Subcutaneous abdominal adipose tissue (tissue), 5 donors: ENCODE measurements around the gene RETREG2.

Source experiments
- H3K27ac ChIP-seq: one replicate; pipeline ENCODE4 v1.7.0; 2013; ENCODE audit warnings: low read depth, mild to moderate bottlenecking, inconsistent platforms, low read length, moderate library complexity
- H3K27me3 ChIP-seq, 5 donors: one replicate each; pipeline ENCODE4 v1.7.0; 2013; ENCODE audit warnings: low read length in 5 of 5, inconsistent platforms in 1 of 5; ENCODE audit not compliant: control insufficient read depth in 5 of 5, insufficient read depth in 4 of 5
- H3K36me3 ChIP-seq, 5 donors: one replicate each; pipeline ENCODE4 v1.7.0; 2013; ENCODE audit warnings: low read length in 5 of 5; ENCODE audit not compliant: control insufficient read depth in 5 of 5, insufficient read depth in 5 of 5
- H3K4me1 ChIP-seq, 5 donors: one replicate each; pipeline ENCODE4 v1.7.0; 2013; ENCODE audit warnings: low read length in 5 of 5, mild to moderate bottlenecking in 3 of 5, moderate library complexity in 1 of 5; ENCODE audit not compliant: control insufficient read depth in 5 of 5, insufficient read depth in 5 of 5
- H3K4me3 ChIP-seq, 5 donors: one replicate each; pipeline ENCODE4 v1.7.0; 2013; ENCODE audit warnings: low read length in 5 of 5, low read depth in 1 of 5
- H3K9ac ChIP-seq, 5 donors: one replicate each; pipeline ENCODE4 v1.7.0; 2013; ENCODE audit warnings: low read length in 5 of 5, mild to moderate bottlenecking in 4 of 5, moderate library complexity in 3 of 5
- H3K9me3 ChIP-seq, 5 donors: one replicate each; pipeline ENCODE4 v1.7.0; 2013; ENCODE audit warnings: low read length in 5 of 5; ENCODE audit not compliant: control insufficient read depth in 5 of 5
- donor health status: healthy.
- donor health status: healthy.
- donor health status: healthy.
- donor health status: healthy.
- donor health status: healthy.

Gene RETREG2

DNA sequence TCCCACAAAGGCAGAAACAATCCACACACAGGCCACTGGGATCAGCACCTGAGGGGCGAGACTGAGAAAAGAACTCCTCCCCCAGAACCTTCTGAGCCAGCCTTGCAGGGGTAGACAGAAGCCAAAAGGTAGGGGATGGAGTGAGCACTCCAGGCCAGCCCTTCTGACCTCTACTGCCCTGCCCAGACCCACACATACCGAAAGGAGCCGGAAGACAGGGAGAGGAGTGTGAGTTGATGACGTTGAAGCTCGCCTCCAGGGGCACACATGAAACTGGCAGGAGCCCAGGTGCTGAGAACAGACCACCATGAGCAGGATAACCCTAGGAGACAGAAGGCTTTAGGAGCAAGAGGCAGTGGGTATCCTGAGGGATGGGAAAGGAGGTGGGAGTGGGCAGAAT is 10.1 kb upstream of the RETREG2 start:
- Histone ChIP-seq H3K36me3 (peaks cover 0 to 17% (median 11%) of the 10 kb centered on the region in 5 donors), H3K27ac (no peak overlapping the region), H3K9ac (no peak overlapping the region), H3K9me3 (no peaks in the 10 kb centered on the region), H3K4me1 (peaks cover 3 to 10% (median 6%) of the 10 kb centered on the region in 5 donors), H3K4me3 (no peak overlapping the region), H3K27me3 (no peaks in the 10 kb centered on the region)

DNA sequence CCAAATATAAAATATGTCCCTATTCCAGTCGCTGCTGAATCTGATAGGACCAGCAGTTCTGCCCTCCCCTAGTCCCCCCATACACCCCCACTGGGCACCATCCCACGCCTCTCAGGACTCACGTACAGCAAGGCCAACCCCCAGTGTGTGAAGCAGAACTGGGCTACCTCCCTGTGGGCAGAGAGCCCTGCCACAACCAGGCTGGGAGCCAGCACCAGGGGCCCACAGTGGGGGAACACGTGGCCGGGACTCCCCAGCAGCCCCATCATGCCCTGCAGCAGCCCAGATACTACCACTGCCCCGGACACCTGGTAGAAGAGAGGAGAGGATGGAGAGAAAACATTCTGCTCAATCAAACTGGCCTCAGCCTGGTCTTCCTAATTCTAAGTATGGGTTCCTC is 9.5 kb upstream of the RETREG2 start:
- Histone ChIP-seq H3K9me3 (no peaks in the 10 kb centered on the region), H3K27me3 (no peaks in the 10 kb centered on the region), H3K27ac (no peak overlapping the region), H3K36me3 (peaks cover 0 to 22% (median 16%) of the 10 kb centered on the region in 5 donors), H3K4me1 (peaks cover 3 to 10% (median 6%) of the 10 kb centered on the region in 5 donors), H3K4me3 (no peak overlapping the region), H3K9ac (no peak overlapping the region)

DNA sequence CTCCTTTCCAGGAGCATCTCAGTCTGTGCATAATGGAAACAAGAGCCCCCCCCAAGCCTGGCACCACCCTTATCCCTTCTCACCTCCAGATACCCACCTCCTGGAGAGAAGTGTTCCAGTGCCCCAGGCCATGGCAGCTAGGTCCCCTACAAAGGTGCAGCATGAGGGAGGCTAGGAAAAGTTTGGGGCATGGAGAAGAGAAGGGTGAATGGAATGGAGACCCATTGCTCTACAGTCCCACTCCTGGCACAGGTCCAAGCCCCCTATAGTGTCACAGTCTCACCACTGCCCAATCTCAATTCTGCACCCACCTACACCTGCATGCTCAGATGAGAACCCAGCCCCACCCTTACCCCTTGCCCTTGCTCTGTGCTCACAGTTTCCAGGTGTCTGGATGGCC is 9.1 kb upstream of the RETREG2 start:
- Histone ChIP-seq H3K9ac (peak overlapping the region in 1 of 5 donors; percentile 1), H3K27ac (no peak overlapping the region), H3K4me3 (no peak overlapping the region)

GRCh38 chr2:219169930-219170654 is 8.0 kb upstream of the RETREG2 start, which contains the start of gene SLC23A3:
Gene SLC23A3, minus strand, starts transcription at chr2:219170029. Its CDS starts 45 bp downstream, at chr2:219169984.
- Histone ChIP-seq H3K4me1 (peaks cover 3 to 17% (median 9%) of the 10 kb centered on the region in 5 donors), H3K27me3 (no peaks in the 10 kb centered on the region), H3K27ac (peak within 1 kb of the TSS; percentile 71), H3K9ac (peak within 1 kb of the TSS in 1 of 5 donors; percentile 1), H3K4me3 (no peak within 1 kb of the TSS), H3K9me3 (no peaks in the 10 kb centered on the region), H3K36me3 (peaks cover 0 to 38% (median 32%) of the 10 kb centered on the region in 5 donors)

More for the DNA sequence above, 9.1 kb upstream of the RETREG2 start:
- H3K4me1 ChIP-seq: peaks cover 3 to 10% (median 6%) of the 10 kb centered on the region in 5 donors
- H3K9me3 ChIP-seq: no peaks in the 10 kb centered on the region
- peaks cover 0 to 26% (median 20%) of the 10 kb centered on the region in 5 donors for H3K36me3 ChIP-seq
- H3K27me3 ChIP-seq: no peaks in the 10 kb centered on the region

- Histone ChIP-seq H3K9ac (peak overlapping the region in 4 of 5 donors; percentile 3 to 48 (median 30)), H3K27me3 (no peaks in the 10 kb centered on the region), H3K9me3 (no peaks in the 10 kb centered on the region), H3K4me1 (peaks cover 3 to 27% (median 18%) of the 10 kb centered on the region in 5 donors), H3K27ac (peak overlapping the region; percentile 71), H3K36me3 (peaks cover 0 to 38% (median 32%) of the 10 kb centered on the region in 5 donors), H3K4me3 (no peak overlapping the region)
Observed at GRCh38 chr2:219171231-219171651, 6.8 kb upstream of the RETREG2 start.

DNA sequence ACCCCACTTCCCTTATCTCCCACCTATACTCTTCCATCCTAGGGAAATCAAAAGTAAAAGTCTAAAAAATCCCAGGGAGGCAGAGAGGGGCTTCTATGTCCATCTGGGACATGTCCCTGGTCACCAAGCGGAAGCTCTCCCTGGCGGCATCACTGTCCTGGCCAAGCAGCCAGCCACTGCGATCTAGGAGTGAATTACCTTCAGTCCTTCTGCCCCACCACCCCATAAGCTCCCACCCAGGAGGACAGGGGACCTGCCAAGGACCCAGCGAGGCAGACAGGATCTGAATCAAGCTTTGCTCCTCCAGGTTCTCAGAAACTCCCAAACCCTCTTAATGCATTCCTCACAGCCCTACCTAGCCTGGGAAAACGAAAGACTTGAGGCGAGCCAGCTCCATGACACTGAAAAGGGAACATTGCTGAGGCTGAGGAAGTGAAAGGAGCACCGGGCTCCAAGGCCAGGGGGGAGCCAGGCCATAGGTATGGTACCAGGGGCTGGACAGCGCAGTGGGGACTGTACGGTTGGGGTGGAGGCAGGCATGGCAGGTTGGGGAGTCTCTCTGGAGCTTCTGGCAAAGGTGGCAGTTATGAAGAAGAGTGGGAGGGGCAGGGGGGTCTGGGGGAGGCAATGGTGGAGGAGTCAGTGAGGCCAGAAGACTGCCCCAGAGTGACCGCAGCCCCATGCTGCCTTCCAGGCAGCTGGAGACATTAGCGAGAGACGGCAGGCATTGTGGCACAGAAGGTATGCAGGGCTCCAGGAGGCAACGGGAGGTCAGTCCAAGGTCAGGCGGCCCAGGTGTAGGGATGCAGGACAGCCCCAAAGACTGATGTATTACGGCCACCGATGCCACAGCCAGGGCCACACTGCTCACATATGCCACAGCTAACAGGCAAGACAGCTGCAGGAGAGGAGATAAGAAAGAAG is 5.6 kb upstream of the RETREG2 start:
- H3K27me3 ChIP-seq: no peaks in the 10 kb centered on the region
- no peak overlapping the region for H3K9ac ChIP-seq
- peaks cover 0 to 38% (median 32%) of the 10 kb centered on the region in 5 donors for H3K36me3 ChIP-seq
- no peaks in the 10 kb centered on the region for H3K9me3 ChIP-seq
- no peak overlapping the region for H3K4me3 ChIP-seq
- H3K27ac ChIP-seq: peak overlapping the region; percentile 71
- peaks cover 4 to 39% (median 21%) of the 10 kb centered on the region in 5 donors for H3K4me1 ChIP-seq

DNA sequence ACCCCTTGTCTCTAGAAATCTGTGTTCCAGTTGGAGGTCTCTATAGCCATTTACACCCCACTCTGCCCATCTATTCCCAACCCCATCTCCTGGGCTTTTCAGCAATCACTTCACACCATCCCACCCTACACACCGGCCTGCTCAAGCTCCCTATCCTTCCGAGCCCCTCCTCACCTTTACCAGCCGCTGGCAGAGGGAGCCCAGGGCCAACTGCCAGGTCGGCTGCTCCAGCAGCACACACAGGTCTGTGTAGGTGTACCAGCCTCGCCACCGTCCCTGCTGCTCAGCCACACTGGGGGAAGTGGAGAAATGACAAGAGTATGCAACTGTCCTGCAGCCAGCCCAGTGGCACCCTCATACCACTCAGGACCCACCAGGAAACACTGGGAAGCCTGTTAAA is 4.9 kb upstream of the RETREG2 start:
- no peaks in the 10 kb centered on the region for H3K27me3 ChIP-seq
- peaks cover 0 to 38% (median 32%) of the 10 kb centered on the region in 5 donors for H3K36me3 ChIP-seq
- no peak overlapping the region for H3K27ac ChIP-seq
- no peak overlapping the region for H3K4me3 ChIP-seq
- H3K9me3 ChIP-seq: no peaks in the 10 kb centered on the region
- H3K9ac ChIP-seq: no peak overlapping the region
- H3K4me1 ChIP-seq: peaks cover 5 to 43% (median 22%) of the 10 kb centered on the region in 5 donors

- H3K9me3 ChIP-seq: no peaks in the 10 kb centered on the region
- peaks cover 5 to 50% (median 28%) of the 10 kb centered on the region in 5 donors for H3K4me1 ChIP-seq
- H3K27ac ChIP-seq: no peak overlapping the region
- peaks cover 0 to 38% (median 32%) of the 10 kb centered on the region in 5 donors for H3K36me3 ChIP-seq
- no peak overlapping the region for H3K4me3 ChIP-seq
- H3K9ac ChIP-seq: peak overlapping the region in 1 of 5 donors; percentile 18
- no peaks in the 10 kb centered on the region for H3K27me3 ChIP-seq
Observed at GRCh38 chr2:219174146-219174545, 3.9 kb upstream of the RETREG2 start.

DNA sequence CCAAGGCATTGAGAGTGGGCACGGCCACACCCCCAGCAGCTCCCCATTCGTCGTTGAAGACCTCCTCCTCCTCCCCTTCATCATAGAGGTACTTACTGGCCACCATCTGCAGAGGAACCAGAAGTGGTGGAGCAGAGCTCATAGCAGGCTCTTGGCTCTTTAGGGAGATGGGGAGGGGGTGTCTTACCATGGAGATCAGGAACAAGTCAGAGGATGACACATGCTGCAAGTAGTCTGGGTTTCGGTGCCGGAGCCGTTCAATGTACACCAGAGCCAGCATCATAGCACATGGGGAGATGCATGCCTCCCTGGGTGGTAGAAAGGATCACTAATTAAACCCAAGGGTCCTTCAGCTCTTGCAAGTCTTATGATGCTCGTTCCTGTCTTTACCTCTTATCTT is 3.3 kb upstream of the RETREG2 start:
- peaks cover 0 to 41% (median 36%) of the 10 kb centered on the region in 5 donors for H3K36me3 ChIP-seq
- peak overlapping the region in 2 of 5 donors; percentile 1 to 18 for H3K9ac ChIP-seq
- H3K9me3 ChIP-seq: no peaks in the 10 kb centered on the region
- no peak overlapping the region for H3K4me3 ChIP-seq
- no peaks in the 10 kb centered on the region for H3K27me3 ChIP-seq
- H3K4me1 ChIP-seq: peaks cover 5 to 56% (median 35%) of the 10 kb centered on the region in 5 donors
- H3K27ac ChIP-seq: no peak overlapping the region
